Endodermal cell (in vitro differentiated cells): Measurements from ENCODE around the gene FLT3LG. TPM values are rescaled to one million over a fixed set of nuclear protein-coding genes. Genes with fewer than 3 reads are reported as not detected.
"Not testable (repeated sequence)": the region's sequence is repeated elsewhere in the genome, so short reads cannot be mapped to it uniquely, and the experiment has no call there.

ENCODE experiments used
- DNase-seq: peaks from one replicate; pipeline ENCODE4 v3.0.0-alpha.2; 2017
- H3K27ac ChIP-seq: 2 replicates; pipeline ENCODE4 v1.5.1; 2013; ENCODE audit warnings: mild to moderate bottlenecking, low read depth, low read length, moderate library complexity
- H3K27me3 ChIP-seq: 2 replicates; pipeline ENCODE4 v1.6.1; 2013; ENCODE audit warnings: mild to moderate bottlenecking, low read length, moderate library complexity; ENCODE audit not compliant: insufficient read depth, control insufficient read depth, poor library complexity, severe bottlenecking
- H3K36me3 ChIP-seq: 2 replicates; pipeline ENCODE4 v1.7.0; 2013; ENCODE audit warnings: mild to moderate bottlenecking, low read length, moderate library complexity; ENCODE audit not compliant: control insufficient read depth, insufficient read depth
- H3K4me1 ChIP-seq: one replicate; pipeline ENCODE4 v1.7.0; 2013; ENCODE audit warnings: low read length; ENCODE audit not compliant: control insufficient read depth, insufficient read depth
- H3K4me3 ChIP-seq: 2 replicates; pipeline ENCODE4 v1.5.1; 2013; ENCODE audit warnings: mild to moderate bottlenecking, low read length, moderate library complexity
- H3K9ac ChIP-seq: 2 replicates; pipeline ENCODE4 v1.6.1; 2013; ENCODE audit warnings: mild to moderate bottlenecking, low read length, moderate library complexity; ENCODE audit not compliant: poor library complexity, severe bottlenecking; ENCODE audit errors: extremely low read depth
- H3K9me3 ChIP-seq: 2 replicates; pipeline ENCODE4 v1.6.1; 2013; ENCODE audit warnings: mild to moderate bottlenecking, low read length, moderate library complexity; ENCODE audit not compliant: control insufficient read depth
- H3K27ac Mint-ChIP-seq: 2 replicates; pipeline ENCODE4 v1.8.0; 2020; ENCODE audit warnings: mixed read lengths
- H3K27me3 Mint-ChIP-seq: 2 replicates; pipeline ENCODE4 v1.8.0; 2021; ENCODE audit warnings: mild to moderate bottlenecking, mixed read lengths; ENCODE audit not compliant: insufficient read depth
- H3K36me3 Mint-ChIP-seq: 2 replicates; pipeline ENCODE4 v1.8.0; 2020; ENCODE audit warnings: low read depth, mixed read lengths
- H3K4me1 Mint-ChIP-seq: 2 replicates; pipeline ENCODE4 v1.8.0; 2020; ENCODE audit warnings: mixed read lengths
- H3K4me3 Mint-ChIP-seq: 2 replicates; pipeline ENCODE4 v1.8.0; 2020; ENCODE audit warnings: mild to moderate bottlenecking, moderate library complexity, mixed read lengths
- H3K9me3 Mint-ChIP-seq: 2 replicates; pipeline ENCODE4 v1.8.0; 2020; ENCODE audit warnings: mild to moderate bottlenecking, mixed read lengths
- WGBS, 2 experiments: methylation state at CpG; one replicate each; pipeline versions ENCODE4 v1.1.5 to v1.1.7; 2013; ENCODE audit warnings: missing lambda C conversion rate in 2 of 2, mixed read lengths in 1 of 2; ENCODE audit not compliant: insufficient coverage in 1 of 2, insufficient read length in 1 of 2; 5-methylcytosine and 5-hydroxymethylcytosine counted together
- total RNA-seq, 2 donors: library from RNA; stranded (reverse); fragmentation: NEBNext Ultra II Directional in 1 of 2; extraction: Animal tissue kit (Norgen Biotek cat#: 25700) in 1 of 2; gene quantifications; 2 replicates in 1 of 2; 3 replicates in 1 of 2; pipeline ENCODE4 v1.2.1, GENCODE V29; 2021
- TF ChIP-seq, protein P1 (sequence below): fragments of 200-600 bp; sonication (generic); conservative IDR thresholded peaks from 2 replicates; pipeline ENCODE4 v1.5.0; 2021; ENCODE audit warnings: antibody characterized with exemption, mild to moderate bottlenecking

Gene FLT3LG
- total RNA-seq, 2 donors from 2014 or later = 0.75 to 2.3 TPM

DNA sequence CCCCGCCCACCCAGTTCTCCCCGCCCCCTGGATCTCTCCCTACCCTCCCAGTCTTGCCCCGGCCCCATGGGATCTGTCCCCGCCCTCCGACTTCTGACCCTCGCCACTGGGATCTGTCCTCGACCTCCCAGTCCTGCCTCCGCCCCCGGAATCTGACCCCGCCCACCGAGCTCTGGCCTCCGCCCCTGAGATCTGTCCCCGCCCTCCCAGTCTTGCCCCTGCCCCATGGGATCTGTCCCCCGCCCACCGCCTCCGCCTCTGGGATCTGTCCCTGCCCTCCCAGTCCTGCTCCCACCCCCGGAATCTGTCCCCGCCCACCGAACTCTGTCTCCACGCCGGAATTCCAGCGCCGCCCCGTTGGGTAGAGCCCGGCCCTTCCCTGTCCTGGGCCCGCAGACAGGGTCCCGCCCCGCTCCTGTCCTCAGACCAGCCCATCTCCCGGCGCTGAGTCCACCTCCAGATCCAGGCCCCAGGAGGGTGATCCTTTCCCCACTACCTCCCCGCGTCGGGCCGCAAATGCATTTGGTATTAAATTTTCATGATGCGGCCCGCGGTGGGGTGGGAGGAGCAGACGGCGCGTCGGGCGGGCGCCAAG is 31.1 kb upstream of the FLT3LG start:
- Histone ChIP-seq H3K9ac (peak overlapping the region; percentile 47), H3K27ac (peak overlapping the region; percentile 60), H3K27me3 (peaks cover 48% of the 10 kb centered on the region), H3K4me3 (peak overlapping the region; percentile 83), H3K4me1 (no peaks in the 10 kb centered on the region), H3K9me3 (no peaks in the 10 kb centered on the region), H3K36me3 (peaks cover 7% of the 10 kb centered on the region)
- Mint-ChIP-seq H3K4me3 (peak overlapping the region; percentile 64), H3K27ac (peak overlapping the region; percentile 88), H3K4me1 (no peaks in the 10 kb centered on the region), H3K36me3 (peaks cover 19% of the 10 kb centered on the region), H3K9me3 (no peaks in the 10 kb centered on the region), H3K27me3 (peaks cover 48% of the 10 kb centered on the region)
- 0 to 1% methylated on average over 5 to 43 of the region's 43 CpGs for WGBS, 2 experiments
- TF ChIP-seq, protein P1, sequence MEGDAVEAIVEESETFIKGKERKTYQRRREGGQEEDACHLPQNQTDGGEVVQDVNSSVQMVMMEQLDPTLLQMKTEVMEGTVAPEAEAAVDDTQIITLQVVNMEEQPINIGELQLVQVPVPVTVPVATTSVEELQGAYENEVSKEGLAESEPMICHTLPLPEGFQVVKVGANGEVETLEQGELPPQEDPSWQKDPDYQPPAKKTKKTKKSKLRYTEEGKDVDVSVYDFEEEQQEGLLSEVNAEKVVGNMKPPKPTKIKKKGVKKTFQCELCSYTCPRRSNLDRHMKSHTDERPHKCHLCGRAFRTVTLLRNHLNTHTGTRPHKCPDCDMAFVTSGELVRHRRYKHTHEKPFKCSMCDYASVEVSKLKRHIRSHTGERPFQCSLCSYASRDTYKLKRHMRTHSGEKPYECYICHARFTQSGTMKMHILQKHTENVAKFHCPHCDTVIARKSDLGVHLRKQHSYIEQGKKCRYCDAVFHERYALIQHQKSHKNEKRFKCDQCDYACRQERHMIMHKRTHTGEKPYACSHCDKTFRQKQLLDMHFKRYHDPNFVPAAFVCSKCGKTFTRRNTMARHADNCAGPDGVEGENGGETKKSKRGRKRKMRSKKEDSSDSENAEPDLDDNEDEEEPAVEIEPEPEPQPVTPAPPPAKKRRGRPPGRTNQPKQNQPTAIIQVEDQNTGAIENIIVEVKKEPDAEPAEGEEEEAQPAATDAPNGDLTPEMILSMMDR = no peak
- DNase-seq = peak; percentile 100

DNA sequence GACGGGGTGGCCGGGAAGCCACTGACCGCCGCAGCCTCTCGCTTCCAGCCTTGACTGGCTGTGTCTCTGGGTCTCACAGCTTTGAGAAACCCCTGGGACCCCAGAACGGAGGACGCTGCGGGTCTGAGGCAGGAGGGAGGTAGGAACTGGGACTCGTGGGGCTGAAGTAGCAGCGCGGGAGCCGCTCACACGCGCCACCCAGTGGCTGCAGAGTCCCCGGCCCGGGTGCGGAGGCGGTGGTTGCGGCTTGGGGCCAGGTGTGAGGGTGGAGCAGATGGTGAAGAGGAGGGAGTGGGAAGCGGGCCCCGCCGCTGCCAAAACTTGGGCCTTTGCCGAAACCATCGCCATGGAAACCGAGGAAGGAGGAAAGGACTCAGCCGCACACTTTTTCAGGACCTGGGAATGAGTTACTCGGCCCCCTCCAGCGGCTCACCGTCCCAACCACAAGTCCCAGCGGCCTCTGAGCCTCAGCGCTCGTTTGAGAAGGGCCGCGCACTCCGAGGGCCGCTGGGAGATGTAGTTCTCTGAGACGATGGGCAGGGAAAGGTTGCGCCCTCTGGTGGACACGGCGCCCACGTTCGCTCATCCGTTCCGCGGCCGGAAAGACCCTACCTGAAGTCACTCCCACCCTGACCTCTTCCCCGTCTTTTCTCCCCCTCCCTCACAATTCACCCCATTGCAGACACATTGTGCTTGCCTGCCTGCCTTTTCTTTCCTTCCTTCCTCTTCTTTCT is 30.5 kb upstream of the FLT3LG start:
- Histone ChIP-seq H3K36me3 (peaks cover 14% of the 10 kb centered on the region), H3K9me3 (no peaks in the 10 kb centered on the region), H3K27ac (peak overlapping the region; percentile 60), H3K27me3 (peaks cover 42% of the 10 kb centered on the region), H3K4me3 (peak overlapping the region; percentile 83), H3K9ac (peak overlapping the region; percentile 47), H3K4me1 (no peaks in the 10 kb centered on the region)
- H3K36me3 Mint-ChIP-seq = peaks cover 25% of the 10 kb centered on the region
- peaks cover 42% of the 10 kb centered on the region for H3K27me3 Mint-ChIP-seq
- no peaks in the 10 kb centered on the region for H3K4me1 Mint-ChIP-seq
- H3K4me3 Mint-ChIP-seq = peak overlapping the region; percentile 64
- WGBS, 2 experiments = 0% methylated on average over 40 to 45 of the region's 47 CpGs
- DNase-seq = peak; percentile 99
- H3K9me3 Mint-ChIP-seq = no peaks in the 10 kb centered on the region
- TF ChIP-seq, protein P1 = peak; percentile 90
- peak overlapping the region; percentile 88 for H3K27ac Mint-ChIP-seq

DNA sequence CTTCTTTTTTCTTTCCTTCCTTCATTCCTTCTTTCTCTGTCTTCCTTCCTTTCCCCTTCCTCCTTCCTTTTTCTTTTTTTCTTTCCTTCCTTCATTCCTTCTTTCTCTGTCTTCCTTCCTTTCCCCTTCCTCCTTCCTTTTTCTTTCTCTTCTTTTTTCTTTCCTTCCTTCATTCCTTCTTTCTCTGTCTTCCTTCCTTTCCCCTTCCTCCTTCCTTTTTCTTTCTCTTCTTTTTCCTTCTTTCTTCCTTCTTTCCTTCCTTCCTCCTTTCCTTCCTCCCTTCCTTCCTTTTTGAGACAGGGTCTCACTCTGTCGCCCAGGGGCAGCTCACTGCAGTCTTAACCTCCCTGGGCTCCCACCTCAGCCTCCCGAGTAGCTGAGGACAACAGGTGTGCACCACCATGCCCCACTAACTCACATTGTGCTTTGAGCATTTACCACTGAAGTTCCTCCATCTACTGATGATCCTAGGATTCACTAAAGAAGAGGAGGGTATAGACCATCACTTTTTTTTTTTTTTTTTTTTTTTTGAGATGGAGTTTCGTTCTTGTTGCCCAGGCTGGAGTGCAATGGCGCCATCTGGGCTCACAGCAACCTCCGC is 29.8 kb upstream of the FLT3LG start:
- 81% methylated on average over 5 of the region's 5 CpGs; no CpG with 5 or more reads in 1 of the 2 experiments for WGBS, 2 experiments
- H3K9me3 ChIP-seq, H3K4me1 ChIP-seq, H3K9me3 Mint-ChIP-seq, H3K27ac Mint-ChIP-seq, H3K9ac ChIP-seq, H3K27ac ChIP-seq, H3K4me3 ChIP-seq, H3K4me1 Mint-ChIP-seq, DNase-seq: not testable (repeated sequence)
- Histone ChIP-seq H3K36me3 (peaks cover 21% of the 10 kb centered on the region), H3K27me3 (peaks cover 35% of the 10 kb centered on the region)
- peak overlapping the region; percentile 64 for H3K4me3 Mint-ChIP-seq
- H3K36me3 Mint-ChIP-seq = peaks cover 32% of the 10 kb centered on the region
- peaks cover 35% of the 10 kb centered on the region for H3K27me3 Mint-ChIP-seq
